GM19025 (cell line): ENCODE measurements around the gene SGK2.

Experiments
- ATAC-seq: cut with Tn5 transposase; IDR thresholded peaks from one replicate; pipeline ENCODE4 v1.9.1; 2021; ENCODE audit warnings: mild to moderate bottlenecking, low read depth, moderate library complexity; ENCODE audit not compliant: unreplicated experiment

The SGK2 gene

DNA sequence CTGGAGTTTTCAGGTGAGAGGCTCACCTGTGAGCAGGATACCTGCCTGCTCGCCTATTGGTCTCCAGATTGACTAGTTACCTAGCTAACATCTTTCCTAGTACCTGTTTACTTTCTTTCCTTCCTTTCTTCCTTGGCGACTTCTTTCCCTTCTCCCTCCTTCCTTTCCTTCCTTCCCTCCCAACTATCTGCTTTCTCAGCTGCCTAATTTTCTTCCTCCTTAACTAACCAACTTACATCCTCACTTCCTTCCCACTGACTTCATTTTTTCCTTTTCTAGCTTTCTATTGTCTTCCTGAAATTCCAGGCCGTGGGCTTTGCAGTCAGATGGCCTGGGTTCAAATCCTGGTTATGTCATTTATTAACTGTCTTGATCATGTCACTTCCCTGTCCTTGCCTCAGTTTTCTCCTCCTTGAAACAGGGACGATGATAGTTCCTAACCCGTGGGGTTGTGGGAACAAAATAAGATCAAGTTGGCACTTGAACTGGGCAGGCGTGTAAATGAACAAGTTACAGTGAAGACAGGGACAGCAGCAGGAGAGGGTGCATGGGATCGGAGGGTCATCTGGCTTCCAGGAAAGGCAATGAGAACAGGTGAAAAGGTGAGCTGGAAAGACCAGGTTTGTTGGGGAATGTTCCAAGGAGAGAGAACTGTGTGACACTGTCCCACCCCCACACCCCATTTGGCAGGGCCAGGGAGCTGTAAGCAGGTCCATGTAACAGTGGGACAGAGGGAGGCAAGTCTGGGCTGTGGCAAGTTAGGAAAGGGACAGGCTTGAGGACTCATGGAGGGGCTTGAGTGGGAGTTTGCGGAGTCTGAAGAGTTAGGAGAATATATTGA is 540 bp downstream of the SGK2 start:
- ATAC-seq: no peak

GRCh38 chr20:43560974-43561373 is 2.1 kb downstream of the SGK2 start:
- ATAC-seq: no peak

DNA sequence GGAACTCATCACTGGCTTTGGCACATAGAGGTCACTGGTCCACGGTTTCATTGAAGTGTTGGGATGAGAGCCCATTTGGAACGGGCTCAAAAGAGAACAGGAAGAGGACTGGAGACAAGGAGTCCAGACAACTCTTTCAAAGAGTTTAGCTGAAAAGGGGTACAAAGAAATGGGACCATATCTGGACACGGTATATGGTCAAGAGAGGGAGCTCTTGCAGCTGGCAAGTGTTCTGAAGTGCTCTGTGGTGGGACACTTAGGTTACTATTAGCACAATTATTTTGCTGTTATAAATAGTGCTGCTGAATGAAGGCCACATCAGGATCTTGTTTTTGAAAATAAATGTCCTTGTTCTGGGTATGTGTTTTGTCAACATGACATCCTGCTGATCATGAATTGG is 4.6 kb downstream of the SGK2 start:
- no peak for ATAC-seq

DNA sequence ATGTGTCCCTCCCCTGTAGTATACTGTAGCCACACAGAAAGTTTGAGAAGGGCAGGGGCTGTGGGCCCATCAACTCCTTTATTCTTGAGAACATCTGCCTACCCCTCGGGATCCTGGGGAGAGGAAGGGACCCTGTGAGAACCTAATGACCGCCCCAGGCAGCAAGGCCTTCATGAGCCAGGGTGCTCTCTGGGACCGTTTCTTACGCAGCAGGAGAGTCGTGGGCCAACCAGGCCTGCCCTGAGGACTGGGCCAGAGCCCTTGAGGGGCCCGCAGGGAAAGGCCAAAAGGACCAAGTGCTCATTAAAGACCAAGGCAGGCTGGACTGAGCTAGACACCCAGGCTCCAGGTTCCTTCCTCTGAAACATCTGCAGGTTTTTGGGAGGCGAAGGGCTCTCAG is 5.2 kb downstream of the SGK2 start:
- ATAC-seq: no peak

DNA sequence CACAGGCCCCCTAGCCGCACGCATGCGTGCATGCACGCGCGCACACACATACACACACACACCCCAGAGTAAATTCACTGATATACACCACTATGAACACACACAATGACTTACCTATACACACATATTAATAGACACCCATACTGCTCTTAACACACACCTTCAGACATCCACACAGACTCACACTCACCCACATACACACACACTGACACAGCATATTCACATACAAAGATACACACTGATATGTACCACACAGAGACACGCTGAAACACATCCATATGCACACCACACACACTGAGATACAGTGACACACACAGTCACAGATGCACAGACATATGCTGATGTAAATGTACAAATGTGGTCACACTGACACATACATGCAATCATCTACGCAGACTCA is 5.6 kb downstream of the SGK2 start:
- ATAC-seq: no peak

DNA sequence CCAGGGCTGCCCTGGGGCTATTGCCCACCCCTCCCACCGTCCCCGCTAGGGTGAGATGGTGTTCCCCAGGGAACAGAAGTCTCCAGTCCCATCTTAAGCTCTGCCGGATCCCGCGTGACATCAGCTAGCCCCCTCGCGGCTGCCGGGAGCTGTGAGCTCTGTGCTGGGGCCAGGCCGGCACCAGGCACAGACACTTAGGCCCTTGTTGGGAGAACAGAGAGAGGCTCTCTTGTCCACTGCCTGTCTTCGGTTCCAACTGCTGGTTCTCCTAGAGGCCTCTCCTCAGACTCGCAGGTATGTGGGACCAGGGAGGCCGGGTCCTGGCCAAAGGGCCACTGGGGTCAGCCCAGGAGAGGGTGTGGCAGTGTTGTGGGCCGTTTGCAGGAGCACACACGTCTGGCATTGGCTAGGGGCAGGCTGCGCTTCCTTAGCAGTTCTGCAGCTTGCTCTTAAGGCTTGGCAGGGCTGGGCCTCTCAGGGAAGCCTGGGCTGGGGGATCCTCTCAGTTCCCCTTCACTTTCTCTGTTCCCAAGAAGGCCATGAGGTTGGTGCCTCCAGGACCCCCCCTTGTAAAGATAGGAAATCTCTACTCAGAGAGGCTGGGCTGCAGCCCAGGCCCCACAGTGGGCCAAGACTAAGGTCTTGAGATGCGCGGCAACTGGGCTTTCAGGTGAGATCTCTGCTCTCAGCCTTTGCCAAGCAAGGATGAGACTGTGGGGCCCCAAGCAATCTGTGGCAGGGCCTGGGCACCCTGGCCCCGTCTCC is 6.3 kb downstream of the SGK2 start:
- ATAC-seq: no peak

GRCh38 chr20:43565758-43566104 is 6.9 kb downstream of the SGK2 start:
- ATAC-seq: no peak

DNA sequence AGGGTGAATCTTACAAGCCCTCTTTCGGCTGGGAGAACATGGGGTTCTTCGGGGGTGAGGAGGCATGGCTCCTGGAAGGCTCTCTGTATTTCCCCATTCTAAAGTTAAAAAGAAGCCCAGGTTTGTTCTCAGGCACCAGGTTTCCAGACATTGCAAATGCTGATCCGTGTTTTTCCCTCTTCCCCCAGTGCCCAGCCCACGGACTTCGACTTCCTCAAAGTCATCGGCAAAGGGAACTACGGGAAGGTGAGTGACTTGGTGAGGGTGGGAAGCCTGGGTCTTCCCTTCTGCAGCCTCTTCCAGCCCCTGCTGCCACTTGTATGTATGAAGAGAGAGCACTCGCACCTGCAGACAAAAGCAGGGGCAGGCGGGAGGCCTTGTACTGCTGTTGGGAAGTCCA is 8.7 kb downstream of the SGK2 start:
- ATAC-seq: no peak

DNA sequence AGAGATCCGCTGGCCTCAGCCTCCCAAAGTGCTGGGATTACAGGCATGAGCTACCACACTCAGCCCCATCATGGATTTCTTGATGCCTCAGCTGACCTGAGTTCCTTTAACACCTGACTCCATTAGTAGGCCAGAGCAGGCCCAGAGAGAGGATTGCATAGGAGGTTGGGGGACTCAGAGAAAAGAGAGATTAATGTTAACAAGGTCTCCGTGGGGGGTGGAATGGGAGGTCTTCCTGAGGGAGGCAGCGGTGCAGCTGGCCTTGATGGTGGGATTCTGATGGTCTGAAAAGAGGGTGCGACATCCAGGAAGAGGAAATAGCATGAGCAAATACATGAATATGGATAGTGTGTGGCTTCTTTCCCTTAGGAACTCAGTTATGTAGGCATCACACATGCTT is 9.9 kb downstream of the SGK2 start:
- ATAC-seq: no peak

- ATAC-seq: no peak
These were observed 10.5 kb downstream of the SGK2 start for GRCh38 chr20:43569282-43569681.

DNA sequence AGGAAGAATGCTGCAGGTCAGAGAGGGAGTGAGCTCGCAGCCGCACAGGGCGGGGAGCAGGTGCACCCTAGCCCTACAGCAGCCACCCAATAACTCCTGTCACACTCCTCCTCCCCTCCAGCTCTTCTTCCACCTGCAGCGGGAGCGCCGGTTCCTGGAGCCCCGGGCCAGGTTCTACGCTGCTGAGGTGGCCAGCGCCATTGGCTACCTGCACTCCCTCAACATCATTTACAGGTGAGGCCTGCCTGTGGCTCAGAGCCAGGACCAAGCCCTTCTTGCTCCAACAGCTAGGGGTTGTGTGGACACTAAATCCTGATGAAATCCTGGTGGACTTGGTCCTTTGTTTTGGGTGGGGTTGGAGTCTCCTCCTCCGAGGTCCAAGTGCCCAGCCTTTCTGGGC is 11.7 kb downstream of the SGK2 start:
- no peak for ATAC-seq

DNA sequence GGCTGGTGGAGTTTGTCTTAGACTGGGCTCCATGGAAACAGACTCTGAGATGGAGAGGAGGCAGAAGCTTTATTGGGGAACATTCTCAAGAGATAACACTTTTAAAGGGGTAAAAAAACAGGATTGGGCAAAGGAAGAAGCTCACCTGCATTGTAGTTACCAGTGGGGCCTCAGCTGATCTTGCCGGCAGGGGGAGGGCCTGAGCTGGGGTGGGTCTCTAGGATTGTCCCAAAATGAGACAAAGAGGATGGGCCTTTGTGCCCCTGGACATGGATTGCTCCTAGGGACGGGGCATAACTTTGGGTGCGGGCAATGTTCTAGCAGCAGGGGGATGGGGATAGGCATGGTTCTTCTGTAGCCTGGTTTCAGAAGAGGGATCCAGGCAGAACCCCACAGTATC is 12.5 kb downstream of the SGK2 start:
- no peak for ATAC-seq

- no peak for ATAC-seq
These were observed 12.9 kb downstream of the SGK2 start for GRCh38 chr20:43571771-43572170.

DNA sequence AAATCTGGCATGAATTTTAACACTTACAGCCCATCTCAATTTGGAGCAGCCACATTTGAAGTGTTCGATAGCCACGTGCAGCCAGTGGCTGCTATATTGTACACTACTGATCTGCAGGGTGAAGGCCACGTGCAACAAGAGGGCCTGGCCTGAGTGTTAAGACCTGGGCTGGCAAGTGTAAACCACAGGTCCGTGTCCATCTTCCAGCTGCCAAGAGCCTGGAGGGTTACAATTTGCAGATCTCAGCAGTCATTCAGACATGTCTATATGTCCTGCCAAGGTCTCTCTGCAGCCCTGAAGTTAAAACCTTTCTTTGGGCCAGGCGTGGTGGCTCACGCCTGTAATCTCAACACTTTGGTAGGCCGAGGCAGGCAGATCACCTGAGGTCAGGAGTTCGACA is 14.1 kb downstream of the SGK2 start:
- ATAC-seq: no peak

DNA sequence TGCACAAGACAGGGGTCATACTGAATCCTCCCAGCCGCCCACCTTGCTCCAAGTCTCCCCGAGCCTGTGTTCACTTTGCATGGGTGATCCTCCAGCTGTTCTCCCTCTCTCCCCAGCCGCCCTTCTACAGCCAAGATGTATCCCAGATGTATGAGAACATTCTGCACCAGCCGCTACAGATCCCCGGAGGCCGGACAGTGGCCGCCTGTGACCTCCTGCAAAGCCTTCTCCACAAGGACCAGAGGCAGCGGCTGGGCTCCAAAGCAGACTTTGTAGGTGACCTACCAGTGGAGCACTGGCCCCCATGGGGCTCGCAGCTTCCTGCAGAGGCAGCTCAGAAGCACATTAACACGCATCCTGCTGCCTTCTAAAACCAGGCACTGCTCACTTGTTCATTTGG is 17.3 kb downstream of the SGK2 start:
- no peak for ATAC-seq

GRCh38 chr20:43579861-43580793 is 21.3 kb downstream of the SGK2 start:
- no peak for ATAC-seq

DNA sequence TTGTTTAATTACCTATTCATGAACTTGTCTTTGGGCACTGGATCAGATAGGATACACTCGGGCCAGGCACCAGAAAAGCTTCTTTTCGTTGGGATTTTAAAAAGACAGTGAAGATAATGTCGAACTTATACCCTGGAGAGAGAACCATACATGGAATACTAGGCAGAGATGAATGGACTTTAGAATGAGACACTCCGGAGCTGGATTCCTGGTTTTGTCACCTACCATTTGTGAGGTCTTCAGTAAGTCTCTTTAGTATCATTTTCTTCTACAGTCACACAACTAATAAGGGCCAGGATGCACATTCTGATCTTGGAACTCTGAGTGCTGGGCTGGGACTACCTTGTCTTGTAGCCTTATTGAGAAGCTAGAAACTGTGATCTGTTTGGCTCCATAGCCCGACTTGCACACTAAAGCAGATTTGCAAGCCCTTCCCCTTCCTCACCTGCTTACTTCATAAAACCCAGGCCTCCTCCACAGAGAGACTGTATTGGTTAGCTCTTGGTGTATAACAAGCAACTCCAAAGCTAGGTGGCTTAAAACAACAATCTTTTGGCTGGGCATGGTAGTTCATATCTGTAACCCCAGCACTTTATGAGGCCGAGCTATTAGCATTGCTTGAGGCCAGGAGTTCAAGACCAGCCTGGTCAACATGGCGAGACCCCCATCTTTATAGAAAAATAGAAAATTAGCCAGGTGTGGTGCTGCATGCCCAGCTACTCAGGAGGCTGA is 24.5 kb downstream of the SGK2 start:
- no peak for ATAC-seq

DNA sequence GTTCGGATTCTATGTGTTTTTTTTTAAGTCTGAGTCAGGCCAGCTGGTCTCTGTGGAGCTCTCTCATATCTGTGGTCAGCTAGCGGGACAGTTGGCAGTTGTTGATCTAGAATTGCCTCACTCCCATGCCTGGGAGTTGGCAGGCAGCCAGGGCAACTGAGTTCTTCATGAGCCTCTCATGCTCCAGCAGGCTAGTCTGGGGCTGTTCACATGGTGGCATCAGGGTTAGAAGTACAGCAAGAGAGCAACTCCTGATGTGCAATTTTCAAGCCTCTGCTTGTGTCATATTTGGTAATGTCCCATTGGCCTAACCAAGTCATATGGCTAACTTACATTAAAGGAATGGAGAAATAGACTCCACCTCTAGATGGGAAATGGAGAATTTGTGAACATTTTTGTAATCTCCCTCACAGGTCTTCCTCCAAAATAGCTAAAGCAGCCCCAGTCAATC is 25.2 kb downstream of the SGK2 start:
- no peak for ATAC-seq

DNA sequence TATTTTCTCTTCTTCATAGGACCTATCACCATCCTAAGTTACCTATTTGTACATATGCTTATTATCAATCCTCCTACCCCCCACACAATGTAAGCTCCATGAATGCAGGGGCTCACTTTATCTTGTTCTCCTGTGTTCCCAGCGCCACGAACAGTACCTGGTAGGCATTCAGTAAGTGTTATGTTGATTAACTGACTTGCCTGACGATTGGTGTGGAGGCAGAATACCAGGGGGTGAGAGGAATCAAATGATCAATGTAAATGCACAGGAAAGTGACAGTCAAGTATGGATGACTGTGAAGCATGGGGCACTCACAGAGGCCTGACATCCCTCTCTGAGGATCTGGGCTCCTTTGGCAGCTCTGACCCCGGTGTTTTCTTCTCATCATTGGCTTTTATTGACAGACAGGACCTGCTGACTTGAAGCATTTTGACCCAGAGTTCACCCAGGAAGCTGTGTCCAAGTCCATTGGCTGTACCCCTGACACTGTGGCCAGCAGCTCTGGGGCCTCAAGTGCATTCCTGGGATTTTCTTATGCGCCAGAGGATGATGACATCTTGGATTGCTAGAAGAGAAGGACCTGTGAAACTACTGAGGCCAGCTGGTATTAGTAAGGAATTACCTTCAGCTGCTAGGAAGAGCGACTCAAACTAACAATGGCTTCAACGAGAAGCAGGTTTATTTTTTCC is 25.8 kb downstream of the SGK2 start:
- ATAC-seq: no peak

DNA sequence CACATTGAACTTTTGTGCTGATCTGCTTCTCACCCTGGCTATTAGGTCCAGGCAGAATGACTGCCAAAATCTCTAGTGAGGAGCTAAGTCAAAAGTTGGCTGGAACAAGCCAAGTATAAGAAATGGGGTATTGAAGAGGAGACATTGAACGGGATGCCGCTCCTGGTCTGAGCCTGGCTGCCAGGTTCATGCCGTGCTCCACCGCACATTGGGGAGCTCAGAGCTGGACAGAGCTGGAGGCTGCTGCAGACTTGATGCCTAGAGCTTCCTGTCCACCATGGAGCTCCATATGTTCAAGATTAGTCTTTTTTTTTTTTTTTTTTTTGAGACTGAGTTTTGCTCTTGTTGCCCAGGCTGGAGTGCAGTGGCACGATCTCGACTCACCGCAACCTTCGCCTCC is 27.8 kb downstream of the SGK2 start:
- no peak for ATAC-seq
